ENCODE measurements around the gene ADGRA3.

ADGRA3 gene

DNA sequence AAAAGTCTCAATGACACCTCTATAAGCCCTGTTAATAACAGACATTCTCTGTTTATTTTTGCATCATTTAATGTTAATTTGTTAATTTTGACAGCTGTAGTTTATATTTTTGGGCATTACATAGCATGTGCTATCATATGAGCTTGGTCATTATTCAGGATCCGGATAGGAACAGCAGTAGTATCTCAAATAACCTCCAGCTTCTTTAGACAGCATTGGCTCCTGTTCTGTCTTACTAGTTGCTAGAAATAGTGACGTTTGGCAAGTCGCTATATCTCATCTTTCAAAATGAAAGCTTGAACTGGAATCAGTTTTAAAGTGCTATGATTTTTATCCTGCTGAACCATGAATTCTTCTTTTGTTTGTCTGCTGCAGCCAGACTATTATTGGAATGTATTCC is 9.0 kb upstream of the ADGRA3 start:
- Histone ChIP-seq H3K9me3 (ENCODE audit: insufficient read depth, low read length) (no peaks in the 10 kb centered on the region), H2AFZ (ENCODE audit: low read depth, low read length, severe bottlenecking) (no peak overlapping the region), H3K27ac (ENCODE audit: low read depth, low read length) (no peak overlapping the region), H3K4me2 (ENCODE audit: low read depth, low read length, poor library complexity, severe bottlenecking) (no peak overlapping the region), H3K79me2 (ENCODE audit: insufficient read depth, low read length) (no peaks in the 10 kb centered on the region), H3K27me3 (ENCODE audit: low read length) (no peaks in the 10 kb centered on the region), H3K9ac (ENCODE audit: low read length) (no peak overlapping the region), H3K9me2 (replicated peaks; ENCODE audit: insufficient read depth, low read length) (no peaks in the 10 kb centered on the region), H3K4me3 (ENCODE audit: insufficient read depth, low read length, poor library complexity, severe bottlenecking) (no peak overlapping the region), H3K36me3 (ENCODE audit: low read length) (no peaks in the 10 kb centered on the region), H3F3A (ENCODE audit: insufficient read depth) (no peaks in the 10 kb centered on the region), H4K20me1 (ENCODE audit: low read depth, low read length) (no peaks in the 10 kb centered on the region)
- TF ChIP-seq EZH2phosphoT487 (conservative IDR thresholded peaks at IDR 0.05; ENCODE audit: low read length) = no peak
- TF ChIP-seq, protein P1, sequence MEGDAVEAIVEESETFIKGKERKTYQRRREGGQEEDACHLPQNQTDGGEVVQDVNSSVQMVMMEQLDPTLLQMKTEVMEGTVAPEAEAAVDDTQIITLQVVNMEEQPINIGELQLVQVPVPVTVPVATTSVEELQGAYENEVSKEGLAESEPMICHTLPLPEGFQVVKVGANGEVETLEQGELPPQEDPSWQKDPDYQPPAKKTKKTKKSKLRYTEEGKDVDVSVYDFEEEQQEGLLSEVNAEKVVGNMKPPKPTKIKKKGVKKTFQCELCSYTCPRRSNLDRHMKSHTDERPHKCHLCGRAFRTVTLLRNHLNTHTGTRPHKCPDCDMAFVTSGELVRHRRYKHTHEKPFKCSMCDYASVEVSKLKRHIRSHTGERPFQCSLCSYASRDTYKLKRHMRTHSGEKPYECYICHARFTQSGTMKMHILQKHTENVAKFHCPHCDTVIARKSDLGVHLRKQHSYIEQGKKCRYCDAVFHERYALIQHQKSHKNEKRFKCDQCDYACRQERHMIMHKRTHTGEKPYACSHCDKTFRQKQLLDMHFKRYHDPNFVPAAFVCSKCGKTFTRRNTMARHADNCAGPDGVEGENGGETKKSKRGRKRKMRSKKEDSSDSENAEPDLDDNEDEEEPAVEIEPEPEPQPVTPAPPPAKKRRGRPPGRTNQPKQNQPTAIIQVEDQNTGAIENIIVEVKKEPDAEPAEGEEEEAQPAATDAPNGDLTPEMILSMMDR (IDR thresholded peaks at IDR 0.05; ENCODE audit: insufficient read depth, low read length, poor library complexity, severe bottlenecking) = no peak

- Histone ChIP-seq H3F3A (ENCODE audit: insufficient read depth) (no peaks in the 10 kb centered on the region), H3K9me3 (ENCODE audit: insufficient read depth, low read length) (no peaks in the 10 kb centered on the region), H3K27me3 (ENCODE audit: low read length) (no peaks in the 10 kb centered on the region), H2AFZ (ENCODE audit: low read depth, low read length, severe bottlenecking) (no peak overlapping the region), H3K36me3 (ENCODE audit: low read length) (no peaks in the 10 kb centered on the region), H3K4me2 (ENCODE audit: low read depth, low read length, poor library complexity, severe bottlenecking) (no peak overlapping the region), H3K27ac (ENCODE audit: low read depth, low read length) (no peak overlapping the region), H3K9me2 (replicated peaks; ENCODE audit: insufficient read depth, low read length) (no peaks in the 10 kb centered on the region), H3K4me3 (ENCODE audit: insufficient read depth, low read length, poor library complexity, severe bottlenecking) (no peak overlapping the region), H4K20me1 (ENCODE audit: low read depth, low read length) (no peaks in the 10 kb centered on the region), H3K79me2 (ENCODE audit: insufficient read depth, low read length) (no peaks in the 10 kb centered on the region), H3K9ac (ENCODE audit: low read length) (no peak overlapping the region)
- TF ChIP-seq EZH2phosphoT487 (conservative IDR thresholded peaks at IDR 0.05; ENCODE audit: low read length) = no peak
- TF ChIP-seq, protein P1 (IDR thresholded peaks at IDR 0.05; ENCODE audit: insufficient read depth, low read length, poor library complexity, severe bottlenecking) = no peak
These were observed 7.0 kb upstream of the ADGRA3 start for GRCh38 chr4:22522706-22523501.

GRCh38 chr4:22522206-22522605 is 6.3 kb upstream of the ADGRA3 start:
- H3K9ac ChIP-seq (ENCODE audit: low read length) = no peak overlapping the region
- no peaks in the 10 kb centered on the region for H3K9me3 ChIP-seq (ENCODE audit: insufficient read depth, low read length)
- H3K4me3 ChIP-seq (ENCODE audit: insufficient read depth, low read length, poor library complexity, severe bottlenecking) = no peak overlapping the region
- no peaks in the 10 kb centered on the region for H3K79me2 ChIP-seq (ENCODE audit: insufficient read depth, low read length)
- H3K4me2 ChIP-seq (ENCODE audit: low read depth, low read length, poor library complexity, severe bottlenecking) = no peak overlapping the region
- no peak overlapping the region for H2AFZ ChIP-seq (ENCODE audit: low read depth, low read length, severe bottlenecking)
- H3K36me3 ChIP-seq (ENCODE audit: low read length) = no peaks in the 10 kb centered on the region
- no peaks in the 10 kb centered on the region for H3K9me2 ChIP-seq (replicated peaks; ENCODE audit: insufficient read depth, low read length)
- no peak overlapping the region for H3K27ac ChIP-seq (ENCODE audit: low read depth, low read length)
- no peaks in the 10 kb centered on the region for H3F3A ChIP-seq (ENCODE audit: insufficient read depth)
- no peak for TF ChIP-seq EZH2phosphoT487 (conservative IDR thresholded peaks at IDR 0.05; ENCODE audit: low read length)
- TF ChIP-seq, protein P1 (IDR thresholded peaks at IDR 0.05; ENCODE audit: insufficient read depth, low read length, poor library complexity, severe bottlenecking) = no peak
- no peaks in the 10 kb centered on the region for H4K20me1 ChIP-seq (ENCODE audit: low read depth, low read length)
- no peaks in the 10 kb centered on the region for H3K27me3 ChIP-seq (ENCODE audit: low read length)

Data from SU-DHL-6 (cell line).